ENCODE measurements around the gene DAP3.
"Not testable (repeated sequence)": the region's sequence is repeated elsewhere in the genome, so short reads cannot be mapped to it uniquely, and the experiment has no call there.

Gene DAP3

GRCh38 chr1:155761736-155762405 lies 73.0 kb downstream of the DAP3 start:
- H3K27ac Mint-ChIP-seq: peak overlapping the region; percentile 4
- H3K4me3 Mint-ChIP-seq: no peak overlapping the region
- H3K4me1 Mint-ChIP-seq (ENCODE audit: low read depth): no peaks in the 10 kb centered on the region
- DNase-seq: no peak
- H3K9me3 Mint-ChIP-seq: no peaks in the 10 kb centered on the region
- peaks cover 87% of the 10 kb centered on the region for H3K36me3 Mint-ChIP-seq (ENCODE audit: low read depth)
- H3K27me3 Mint-ChIP-seq: no peaks in the 10 kb centered on the region

- Mint-ChIP-seq H3K27ac (peak overlapping the region; percentile 10), H3K36me3 (ENCODE audit: low read depth) (peaks cover 88% of the 10 kb centered on the region)
- not testable (repeated sequence) for H3K4me3 Mint-ChIP-seq; H3K9me3 Mint-ChIP-seq; DNase-seq; H3K27me3 Mint-ChIP-seq; H3K4me1 Mint-ChIP-seq (ENCODE audit: low read depth)
Measured at GRCh38 chr1:155763090-155763815, 74.4 kb downstream of the DAP3 start.

- H3K27me3 Mint-ChIP-seq; H3K4me3 Mint-ChIP-seq; DNase-seq; H3K27ac Mint-ChIP-seq; H3K4me1 Mint-ChIP-seq (ENCODE audit: low read depth); H3K9me3 Mint-ChIP-seq: not testable (repeated sequence)
- peaks cover 87% of the 10 kb centered on the region for H3K36me3 Mint-ChIP-seq (ENCODE audit: low read depth)
Measured at GRCh38 chr1:155763989-155764388, 75.1 kb downstream of the DAP3 start.

GRCh38 chr1:155767399-155767989 lies 78.6 kb downstream of the DAP3 start:
- H3K9me3 Mint-ChIP-seq, H3K4me3 Mint-ChIP-seq: not testable (repeated sequence)
- H3K36me3 Mint-ChIP-seq (ENCODE audit: low read depth): peaks cover 86% of the 10 kb centered on the region

GRCh38 chr1:155769257-155769656 lies 80.4 kb downstream of the DAP3 start:
- DNase-seq: no peak
- Mint-ChIP-seq H3K9me3 (no peaks in the 10 kb centered on the region), H3K27me3 (no peaks in the 10 kb centered on the region), H3K4me3 (no peak overlapping the region), H3K36me3 (ENCODE audit: low read depth) (peaks cover 85% of the 10 kb centered on the region), H3K27ac (no peak overlapping the region), H3K4me1 (ENCODE audit: low read depth) (peaks cover 5% of the 10 kb centered on the region)

More at GRCh38 chr1:155767399-155767989, 78.6 kb downstream of the DAP3 start:
- not testable (repeated sequence) for H3K4me1 Mint-ChIP-seq (ENCODE audit: low read depth); DNase-seq; H3K27me3 Mint-ChIP-seq
- H3K27ac Mint-ChIP-seq: peak overlapping the region; percentile 35

- Mint-ChIP-seq H3K27ac (peak overlapping the region; percentile 50), H3K27me3 (no peaks in the 10 kb centered on the region), H3K4me3 (no peak overlapping the region), H3K9me3 (no peaks in the 10 kb centered on the region), H3K4me1 (ENCODE audit: low read depth) (peaks cover 13% of the 10 kb centered on the region), H3K36me3 (ENCODE audit: low read depth) (peaks cover 88% of the 10 kb centered on the region)
- DNase-seq: no peak
Measured at GRCh38 chr1:155773221-155773620, 84.3 kb downstream of the DAP3 start.

- H3K27me3 Mint-ChIP-seq: no peaks in the 10 kb centered on the region
- H3K9me3 Mint-ChIP-seq: no peaks in the 10 kb centered on the region
- peak overlapping the region; percentile 83 for H3K27ac Mint-ChIP-seq
- peaks cover 76% of the 10 kb centered on the region for H3K36me3 Mint-ChIP-seq (ENCODE audit: low read depth)
- DNase-seq: no peak
- peaks cover 13% of the 10 kb centered on the region for H3K4me1 Mint-ChIP-seq (ENCODE audit: low read depth)
- no peak overlapping the region for H3K4me3 Mint-ChIP-seq
Measured at GRCh38 chr1:155776414-155776813, 87.5 kb downstream of the DAP3 start.

- no peak overlapping the region for H3K4me3 Mint-ChIP-seq
- H3K27ac Mint-ChIP-seq: peak overlapping the region; percentile 4
- H3K4me1 Mint-ChIP-seq (ENCODE audit: low read depth): peaks cover 13% of the 10 kb centered on the region
- no peaks in the 10 kb centered on the region for H3K27me3 Mint-ChIP-seq
- H3K36me3 Mint-ChIP-seq (ENCODE audit: low read depth): peaks cover 73% of the 10 kb centered on the region
- DNase-seq: no peak
- H3K9me3 Mint-ChIP-seq: no peaks in the 10 kb centered on the region
Measured at GRCh38 chr1:155777582-155777981, 88.7 kb downstream of the DAP3 start.
